CD4-positive, alpha-beta T cell treated with Interleukin-15 for 1 hour (primary cell): ENCODE data around the gene RSF1.

Experiments used
- DNase-seq: peaks from one replicate; pipeline ENCODE4 v3.0.0-alpha.2; 2020

RSF1 gene

DNA sequence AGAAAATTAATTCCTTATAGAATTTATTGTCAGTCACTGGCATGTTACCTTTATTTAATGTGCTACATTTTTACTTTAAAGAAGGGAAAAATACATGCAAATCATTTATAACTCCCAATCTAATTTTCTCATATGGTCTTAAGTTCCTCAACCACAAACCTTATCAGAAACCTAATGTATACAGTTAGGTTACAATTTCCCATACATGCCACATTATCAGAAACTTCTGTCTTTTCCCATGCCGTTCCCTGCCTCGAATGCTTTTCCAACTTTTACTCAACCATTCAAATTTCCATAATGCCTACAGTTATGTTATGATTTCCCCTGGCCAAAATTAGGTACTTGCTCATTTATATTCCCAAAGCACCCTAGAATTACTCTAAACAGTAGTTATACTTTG is 13.5 kb downstream of the RSF1 start:
- DNase-seq, result no peak

DNA sequence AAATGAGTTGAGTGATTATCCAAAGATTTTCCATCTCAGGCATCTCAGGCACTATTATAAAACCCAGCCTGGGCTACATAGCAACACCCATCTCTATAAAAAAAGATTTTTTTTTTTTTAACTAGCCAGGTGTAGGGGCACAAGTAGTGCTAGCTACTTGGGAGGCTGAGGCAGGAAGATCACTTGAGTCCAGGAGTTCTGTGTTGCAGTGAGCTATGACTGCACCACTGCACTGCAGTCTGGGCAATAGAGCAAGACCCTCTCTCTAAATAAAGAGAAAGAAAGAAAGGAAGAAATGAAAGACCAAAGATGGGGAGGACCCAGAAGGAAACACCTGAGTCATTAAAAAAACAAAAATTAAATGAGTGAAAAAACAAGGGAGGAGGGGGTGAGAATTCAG is 14.1 kb downstream of the RSF1 start:
- DNase-seq, result no peak

DNA sequence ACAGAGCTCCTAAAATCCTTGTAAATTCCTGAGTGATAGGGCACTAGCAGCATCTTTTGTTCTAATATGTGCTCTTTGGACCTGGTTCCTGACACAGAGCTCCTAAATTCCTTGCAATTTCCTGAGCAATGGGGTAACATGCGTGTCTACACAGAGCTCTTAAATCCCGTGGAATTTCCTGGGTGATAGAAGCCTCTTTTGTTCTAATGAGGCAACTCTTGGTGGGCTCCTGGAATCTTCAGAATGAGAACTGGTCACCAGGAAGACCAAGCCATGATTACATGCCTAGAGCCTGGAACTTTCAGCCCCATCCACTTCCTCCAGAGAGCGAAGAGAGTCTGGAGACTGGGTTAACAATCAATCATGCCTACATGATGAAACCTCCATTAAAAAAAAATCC is 19.0 kb downstream of the RSF1 start:
- no peak for DNase-seq

DNA sequence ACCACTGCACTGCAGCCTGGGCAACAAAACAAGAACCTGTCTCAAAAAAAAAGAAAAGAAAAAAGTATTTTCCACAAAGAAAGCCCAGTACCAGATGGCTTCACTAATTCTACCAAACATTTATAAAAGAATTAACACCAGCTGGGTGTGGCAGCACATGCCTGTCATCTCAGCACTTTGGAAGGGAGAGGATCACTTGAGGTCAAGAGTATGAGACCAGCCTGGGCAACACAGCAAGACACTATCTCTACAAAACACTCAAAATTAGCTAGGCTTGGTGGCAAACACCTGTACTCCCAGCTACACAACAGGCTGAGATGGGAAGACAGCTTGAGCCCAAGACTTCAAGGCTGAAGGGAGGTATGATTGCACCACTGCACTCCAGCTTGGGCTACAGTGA is 20.1 kb downstream of the RSF1 start:
- DNase-seq, result no peak

DNA sequence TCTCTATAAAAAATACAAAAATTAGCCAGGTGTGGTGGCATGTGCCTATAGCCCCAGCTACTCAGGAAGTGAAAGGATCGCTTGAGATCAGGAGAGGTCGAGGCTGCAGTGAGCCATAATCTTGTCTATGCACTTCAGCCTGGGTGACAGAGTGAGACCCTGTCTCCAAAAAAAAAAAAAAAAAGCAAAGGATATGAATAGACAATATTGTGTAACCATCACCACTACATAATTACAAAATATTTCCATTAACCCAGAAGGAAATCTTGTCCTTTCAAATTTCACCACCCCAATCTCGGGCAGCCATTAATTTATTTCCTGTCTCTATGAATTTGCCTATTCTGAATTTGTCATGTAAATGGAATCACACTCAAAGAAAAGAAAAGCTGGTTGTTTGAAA is 21.2 kb downstream of the RSF1 start:
- DNase-seq, result no peak

DNA sequence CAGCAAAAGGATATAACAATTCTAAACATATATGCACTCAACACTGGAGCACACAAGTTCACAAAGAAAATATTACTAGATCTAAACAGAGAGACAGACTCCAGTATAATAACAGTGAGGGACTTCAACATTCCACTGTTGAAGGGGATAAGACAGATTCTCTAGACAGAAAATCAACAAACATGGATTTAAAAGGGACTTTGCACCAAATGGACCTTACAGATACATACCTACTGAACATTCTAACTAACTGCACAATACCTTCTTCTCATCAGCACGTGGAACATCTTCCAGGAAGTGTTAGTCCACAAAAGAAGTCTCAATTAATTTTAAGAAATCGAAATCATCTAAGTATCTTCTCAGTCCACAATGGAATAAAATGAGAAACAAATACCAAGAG is 26.6 kb downstream of the RSF1 start:
- DNase-seq, result no peak

DNA sequence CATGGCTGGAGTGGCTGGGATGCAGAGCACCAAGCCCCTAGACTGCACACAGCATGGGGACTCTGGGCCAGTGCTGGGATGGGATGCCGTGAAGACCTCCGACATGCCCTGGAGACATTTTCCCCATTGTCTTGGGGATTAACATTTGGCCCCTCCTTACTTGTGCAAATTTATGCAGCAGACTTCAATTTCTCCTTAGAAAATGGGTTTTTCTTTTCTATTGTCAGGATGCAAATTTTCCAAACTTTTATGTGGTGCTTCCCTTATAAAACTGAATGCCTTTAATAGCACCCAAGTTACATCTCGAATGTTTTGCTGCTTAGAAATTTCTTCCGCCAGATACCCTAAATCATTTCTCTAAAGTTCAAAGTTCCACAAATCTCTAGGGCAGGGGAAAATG is 29.2 kb downstream of the RSF1 start:
- DNase-seq, result no peak

DNA sequence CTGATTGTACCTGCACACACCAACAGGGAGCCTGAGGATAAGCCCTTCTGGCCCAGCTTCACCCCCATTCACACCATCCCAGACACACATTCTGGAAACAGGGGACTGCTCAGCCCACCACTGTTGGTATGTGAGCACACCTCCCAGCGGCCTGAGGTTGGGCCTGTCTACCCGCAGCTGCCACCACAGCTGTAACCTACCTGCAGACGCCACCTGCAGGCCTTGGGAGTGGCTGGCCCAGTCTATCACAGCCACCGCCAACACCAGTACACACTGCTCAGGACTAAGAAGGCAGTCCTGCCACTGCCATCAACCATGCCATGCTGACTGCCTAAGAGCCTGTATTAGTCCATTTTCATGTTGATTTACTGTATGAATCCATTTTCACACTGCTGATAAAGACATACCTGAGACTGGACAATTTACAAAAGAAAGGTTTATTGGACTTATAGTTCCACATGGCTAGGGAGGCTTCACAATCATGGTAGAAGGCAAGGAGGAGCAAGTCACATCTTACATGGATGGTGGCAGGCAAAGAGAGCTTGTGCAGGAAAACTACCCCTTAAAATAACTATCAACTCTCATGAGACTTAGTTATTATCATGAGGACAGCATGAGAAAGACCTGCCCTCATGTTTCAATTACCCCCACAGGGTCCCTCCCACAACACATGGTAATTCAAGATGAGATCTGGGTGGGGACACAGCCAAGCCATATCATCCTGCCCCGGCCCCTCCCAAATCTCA is 30.6 kb downstream of the RSF1 start:
- DNase-seq, result no peak

DNA sequence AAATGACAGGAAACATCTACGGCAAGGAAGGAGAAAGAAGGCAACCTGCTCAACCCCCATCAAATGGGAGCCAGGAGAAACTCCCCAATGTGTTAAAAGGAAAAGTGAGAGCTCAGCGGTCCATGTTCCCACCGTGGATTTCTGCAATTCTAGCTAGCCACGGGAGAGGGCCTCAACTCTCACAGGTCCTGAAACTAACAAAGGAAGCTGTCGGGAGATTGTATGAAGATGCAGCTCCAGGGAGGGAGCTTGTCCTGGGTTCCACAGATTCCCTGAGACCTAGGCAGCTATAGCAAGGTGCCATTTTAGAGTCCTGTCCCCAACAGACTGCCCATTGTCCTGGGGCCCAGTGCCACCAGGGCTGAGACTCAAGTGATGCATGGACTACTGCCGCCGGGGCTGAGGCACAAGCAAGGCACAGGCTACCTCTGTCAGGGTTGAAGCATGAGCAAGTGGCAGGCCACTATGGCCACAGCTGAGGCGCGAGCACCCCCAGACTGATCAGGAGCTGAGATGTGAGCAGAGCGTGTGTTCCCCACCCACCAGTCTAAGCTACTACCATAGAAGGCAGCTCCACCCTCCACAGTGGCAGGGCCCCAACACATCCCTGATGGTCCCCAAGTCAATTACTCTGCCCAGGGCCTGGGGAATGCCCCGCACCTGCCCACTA is 31.3 kb downstream of the RSF1 start:
- DNase-seq, result no peak

DNA sequence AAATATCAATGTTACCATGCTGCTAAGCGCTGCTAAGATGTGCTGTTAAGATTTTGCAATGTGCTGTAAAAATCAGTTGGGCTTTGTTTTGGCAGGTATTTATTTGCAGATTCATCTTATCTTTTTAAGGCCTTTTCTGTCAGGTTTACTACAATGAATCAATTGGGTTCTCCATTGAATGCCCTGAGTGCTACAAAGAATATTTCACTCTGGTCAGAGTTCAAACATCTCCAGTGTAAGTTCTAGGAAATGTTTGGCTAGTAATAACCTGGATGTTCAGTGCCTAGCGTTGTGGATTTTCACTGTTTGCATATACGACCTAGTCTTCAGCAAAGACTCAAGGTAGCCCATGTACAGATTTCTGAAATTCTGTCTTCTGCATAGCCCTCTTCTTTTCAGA is 36.0 kb downstream of the RSF1 start:
- no peak for DNase-seq

DNA sequence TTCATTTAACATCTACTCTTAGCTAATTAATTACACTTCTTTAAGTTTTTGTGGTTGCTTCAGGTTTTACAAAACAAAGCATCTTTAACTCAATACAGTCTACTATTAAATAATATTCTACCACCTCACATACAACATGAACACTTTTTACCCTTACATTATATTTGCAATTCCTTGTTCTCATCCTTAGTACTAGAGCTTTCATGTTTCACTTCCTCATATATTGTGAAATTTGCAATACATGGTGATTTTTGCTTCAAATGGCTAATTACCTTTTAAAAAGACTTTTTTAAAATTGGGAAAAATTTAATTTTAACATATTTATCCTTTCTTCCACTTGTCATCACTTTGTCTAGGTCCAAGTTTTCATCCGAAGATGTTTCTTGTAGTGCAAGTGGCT is 37.5 kb downstream of the RSF1 start:
- DNase-seq, result no peak

DNA sequence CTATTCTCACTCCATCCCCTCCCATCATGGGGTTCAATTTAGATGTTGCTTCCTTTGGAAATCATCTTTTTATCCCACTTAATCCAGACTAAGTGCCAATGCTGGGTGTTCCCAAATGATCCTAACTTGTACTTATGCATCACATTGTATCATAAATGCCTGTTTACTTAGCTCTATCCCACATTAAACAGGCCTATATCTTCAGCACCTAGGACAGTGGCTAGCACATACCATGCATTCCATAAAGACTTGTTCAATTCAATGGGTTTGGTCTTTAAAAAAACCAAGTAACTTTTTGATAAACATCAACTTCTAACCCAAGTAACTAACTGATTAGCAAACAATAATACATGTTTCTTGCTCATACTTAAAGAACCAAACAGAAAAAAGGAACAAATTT is 40.6 kb downstream of the RSF1 start:
- DNase-seq, result no peak

DNA sequence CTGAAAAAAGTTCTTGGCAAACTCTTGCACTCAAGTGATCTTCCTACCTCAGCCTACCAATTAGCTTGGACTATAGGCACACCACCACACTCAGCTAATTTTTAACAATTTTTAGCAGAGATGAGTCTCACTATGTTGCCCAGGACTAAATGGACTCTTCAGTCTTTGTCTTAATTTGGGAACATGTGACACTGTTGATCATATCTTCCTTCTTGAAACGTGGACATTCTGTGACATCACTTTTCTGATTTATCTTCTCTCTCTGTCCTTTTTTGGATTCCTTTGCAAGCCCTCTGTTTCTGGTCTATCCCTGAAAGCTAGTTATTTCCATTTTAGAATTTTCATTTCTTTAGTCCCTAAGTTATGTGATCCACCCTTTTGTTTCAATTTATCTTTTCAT is 42.0 kb downstream of the RSF1 start:
- no peak for DNase-seq

DNA sequence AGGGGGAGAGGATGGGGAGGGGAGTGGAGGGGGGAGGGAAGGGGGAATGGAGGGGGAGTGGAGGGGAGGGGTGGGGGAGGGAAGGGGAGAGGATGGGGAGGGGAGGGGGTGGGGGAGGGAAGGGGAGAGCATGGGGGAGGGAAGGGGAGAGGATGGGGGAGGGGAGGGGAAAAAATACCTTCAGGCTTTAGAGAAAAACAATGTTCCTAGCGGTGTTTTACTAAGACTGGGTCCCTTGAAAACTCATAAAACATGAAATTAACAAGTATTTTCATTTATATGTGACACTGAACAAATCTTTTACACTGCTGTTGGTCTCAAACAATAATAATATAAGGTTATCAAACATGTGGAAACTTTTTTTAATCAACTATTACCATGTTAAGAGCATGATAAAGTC is 42.4 kb downstream of the RSF1 start:
- DNase-seq, result no peak

DNA sequence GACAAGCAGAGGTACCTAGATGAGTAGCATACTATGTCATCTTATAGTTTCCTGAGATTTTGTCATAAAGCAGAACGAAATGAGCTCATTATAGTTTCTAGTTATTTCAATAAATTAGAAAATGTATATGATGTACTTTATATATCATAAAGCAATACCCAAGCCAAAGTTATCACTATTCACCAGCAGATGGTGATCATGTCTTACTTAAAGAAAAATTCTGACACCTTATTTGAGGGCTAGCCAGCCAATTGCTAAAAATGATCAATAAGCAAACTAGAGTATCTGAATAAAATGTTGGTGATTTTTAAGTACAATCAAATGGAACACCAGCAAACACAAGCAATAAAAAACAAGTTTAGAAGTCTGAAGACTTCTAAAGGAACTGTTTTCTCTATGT is 44.1 kb downstream of the RSF1 start:
- no peak for DNase-seq

DNA sequence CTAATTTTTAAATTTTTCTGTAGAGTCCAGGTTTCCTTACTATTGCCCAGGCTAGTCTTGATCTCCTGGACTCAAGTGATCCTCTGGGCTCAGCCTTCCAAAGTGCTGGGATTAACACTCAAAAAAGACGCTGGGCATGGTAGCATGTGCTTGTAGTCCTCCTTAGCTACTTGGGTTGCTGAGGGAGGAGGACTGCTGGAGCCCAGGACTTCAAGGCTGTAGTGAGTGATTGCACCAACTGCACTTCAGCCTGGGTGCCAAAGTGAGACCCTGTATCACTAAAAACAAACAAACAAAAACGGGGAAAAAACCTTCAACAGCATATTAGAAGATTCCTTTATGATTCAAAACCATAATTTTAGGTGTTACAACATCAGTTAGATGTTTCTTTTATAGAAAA is 44.6 kb downstream of the RSF1 start:
- DNase-seq, result no peak

DNA sequence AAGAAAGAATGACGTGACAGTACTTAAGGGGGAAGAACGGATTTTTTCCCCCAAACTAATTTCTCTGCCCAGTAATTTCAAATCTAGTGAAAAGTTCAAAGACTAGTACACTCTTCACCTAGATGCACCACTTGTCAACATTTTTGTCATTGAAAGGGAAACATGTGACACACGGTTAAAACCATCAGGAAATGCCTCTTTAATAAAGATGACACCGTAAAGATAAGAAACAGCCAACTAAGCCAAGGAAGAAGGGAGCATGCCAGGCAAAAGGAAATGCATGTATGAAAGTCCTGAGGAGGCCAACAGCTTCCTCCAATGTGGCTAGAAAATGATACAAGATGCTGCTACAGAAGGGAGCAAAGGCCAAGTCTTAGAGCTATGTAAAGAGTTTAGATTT is 49.4 kb downstream of the RSF1 start:
- DNase-seq, result no peak

DNA sequence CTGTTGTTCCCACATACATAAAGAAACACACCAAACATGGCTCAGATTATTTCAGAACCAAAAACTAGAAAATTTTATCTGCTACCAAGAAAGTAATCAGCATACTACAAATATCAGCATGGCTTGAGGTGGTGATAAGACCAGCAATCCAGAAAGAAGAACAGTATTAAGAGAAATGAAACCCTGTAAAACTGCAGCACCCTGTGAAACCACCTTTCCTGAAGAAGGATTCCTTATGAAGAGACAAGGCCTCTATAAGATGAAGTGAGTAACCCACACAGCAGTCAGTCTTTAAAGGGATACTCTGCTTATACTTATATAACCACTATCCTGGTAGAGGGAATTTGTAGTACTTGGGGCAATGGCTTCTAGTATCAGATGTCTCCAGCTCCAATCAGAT is 49.9 kb downstream of the RSF1 start:
- DNase-seq, result no peak

DNA sequence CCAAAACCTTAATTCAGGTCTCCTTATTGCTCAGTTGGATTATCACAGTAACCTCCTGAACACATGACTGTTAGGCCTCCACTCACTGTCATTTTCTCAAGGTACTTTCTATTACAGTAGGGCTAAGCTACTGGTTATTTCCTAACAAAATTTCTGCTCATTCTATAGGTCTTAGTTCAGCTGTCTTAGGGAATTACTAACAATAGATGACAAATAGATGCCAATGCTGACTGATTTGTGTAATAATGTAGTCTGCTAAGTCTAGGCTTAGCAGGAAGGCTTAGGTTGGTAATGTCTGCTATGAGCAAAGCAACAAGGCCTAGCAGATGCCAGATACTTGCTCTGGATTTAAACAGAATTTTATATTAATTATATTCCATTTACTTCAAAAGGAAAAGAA is 58.1 kb downstream of the RSF1 start:
- no peak for DNase-seq

DNA sequence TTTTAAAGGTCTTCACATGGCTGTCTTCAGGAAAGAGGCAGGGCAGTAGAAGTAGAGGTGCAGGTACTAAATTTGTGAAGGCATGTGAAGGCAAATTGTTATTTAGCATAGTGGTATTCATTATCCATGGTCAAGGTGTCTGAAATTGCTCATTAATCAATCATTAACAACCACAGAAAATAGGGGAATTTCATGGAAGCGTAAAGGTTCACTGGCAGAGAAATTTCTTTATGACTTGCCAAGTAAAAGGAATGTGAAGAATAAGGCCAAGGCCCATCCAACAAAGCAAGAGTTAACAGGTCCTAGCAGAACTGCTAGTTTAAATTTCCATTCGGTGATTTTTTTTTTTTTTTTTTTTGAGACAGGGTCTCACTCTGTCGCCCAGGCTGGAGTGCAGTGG is 59.0 kb downstream of the RSF1 start:
- DNase-seq, result no peak

DNA sequence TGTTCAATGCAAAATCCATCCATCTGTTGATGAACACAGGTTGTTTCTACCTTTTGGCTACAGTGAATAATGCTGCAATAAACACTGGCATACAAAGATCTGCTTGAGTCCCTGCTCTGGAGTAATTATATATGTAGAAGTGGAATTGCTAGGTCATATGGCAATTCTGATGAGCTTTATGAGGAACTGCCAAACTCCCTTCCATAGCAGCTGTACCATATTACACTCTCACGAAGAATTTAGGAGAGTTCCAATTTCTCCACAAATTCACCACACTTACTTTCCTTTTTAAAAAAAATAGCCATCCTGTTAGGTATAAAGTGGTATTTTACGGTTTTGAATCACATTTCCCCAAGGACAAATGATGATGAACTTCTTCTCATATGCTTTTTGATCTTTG is 62.2 kb downstream of the RSF1 start:
- DNase-seq, result no peak

DNA sequence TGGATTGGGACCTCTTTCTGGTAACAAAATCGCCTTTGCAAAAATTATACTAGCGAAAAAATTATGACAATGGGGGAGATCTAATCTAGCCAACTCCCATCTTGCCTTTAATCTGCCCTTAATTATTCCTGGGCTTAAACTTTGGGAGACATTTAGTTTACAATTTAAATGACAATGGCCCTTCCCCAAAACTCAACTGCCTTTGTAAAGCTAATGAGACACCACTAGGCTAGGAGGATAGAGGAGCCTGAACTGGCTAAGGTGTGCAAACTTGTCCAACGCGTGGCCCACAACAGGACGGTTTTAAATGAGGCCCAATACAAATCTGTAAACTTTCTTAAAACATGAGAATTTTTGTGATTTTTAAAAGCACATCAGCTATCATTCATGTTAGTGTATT is 67.3 kb downstream of the RSF1 start:
- DNase-seq, result no peak

DNA sequence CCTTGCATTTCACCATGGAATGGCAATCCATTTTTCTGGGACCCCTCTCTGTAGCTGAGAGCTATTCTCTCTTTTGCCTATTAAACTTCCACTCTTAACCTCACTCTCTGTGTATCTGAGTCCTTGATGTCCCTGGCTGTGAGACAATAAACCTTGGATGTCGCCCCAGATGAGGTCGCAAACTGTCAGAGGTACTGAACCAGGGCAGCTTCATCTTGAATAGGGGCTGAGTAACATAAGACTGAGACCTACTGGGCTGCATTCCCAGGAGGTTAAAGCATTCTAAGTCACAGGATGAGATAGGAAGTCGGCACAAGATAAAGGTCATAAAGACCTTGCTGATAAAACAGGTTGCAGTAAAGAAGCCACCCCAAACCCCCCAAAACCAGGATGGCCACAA is 68.0 kb downstream of the RSF1 start:
- DNase-seq, result no peak

DNA sequence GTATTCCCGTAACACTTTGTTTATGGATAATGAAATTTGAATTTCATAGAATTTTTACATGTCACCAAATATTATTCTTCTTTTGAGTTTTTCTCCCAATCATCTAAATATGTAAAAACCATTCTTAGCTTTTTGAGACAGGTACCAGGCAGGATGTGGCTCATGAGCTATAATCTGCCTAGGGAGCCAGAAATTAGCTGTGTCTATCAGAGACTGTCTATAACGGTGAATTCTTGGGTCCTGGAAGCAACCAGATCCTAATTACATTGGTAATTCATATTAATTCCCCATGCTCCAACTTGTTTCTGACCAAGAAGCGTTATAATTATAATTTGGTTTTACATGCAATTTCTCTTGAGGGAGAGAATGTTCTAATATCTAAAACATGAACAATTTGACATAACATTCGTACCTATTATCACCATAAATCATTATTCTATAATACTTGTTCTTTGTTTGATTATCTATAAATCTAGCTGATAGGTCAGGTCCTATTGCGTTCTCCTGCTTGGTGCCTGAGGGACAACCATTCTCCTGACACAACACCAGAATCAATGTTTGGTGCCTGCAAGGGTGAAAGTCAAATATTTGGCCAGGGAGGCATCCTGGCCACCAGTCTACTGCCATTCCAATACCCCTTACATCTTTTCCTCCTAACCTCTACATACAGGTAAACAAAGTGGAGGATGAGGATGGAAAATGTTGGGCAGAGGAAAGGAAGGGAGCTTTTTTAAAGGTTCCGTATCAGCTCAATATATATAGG is 69.9 kb downstream of the RSF1 start:
- DNase-seq, result no peak
